H9 (cell line): ENCODE data around the gene SEMA3F. TPM values are rescaled to one million over a fixed set of nuclear protein-coding genes. Genes with fewer than 3 reads are reported as not detected.

Experiments used
- DNase-seq: peaks from one replicate; pipeline ENCODE4 v3.0.0-alpha.2; 2017
- H2AFZ ChIP-seq: one replicate; pipeline ENCODE4 v1.6.1; 2013; ENCODE audit warnings: mild to moderate bottlenecking, low read length, control low read depth, moderate library complexity
- H2AK5ac ChIP-seq: 2 replicates; pipeline ENCODE4 v1.6.1; 2013; ENCODE audit warnings: low read length, control low read depth, mixed read lengths; ENCODE audit not compliant: insufficient read length
- H2BK120ac ChIP-seq: one replicate; pipeline ENCODE4 v1.6.1; 2013; ENCODE audit warnings: low read depth, mild to moderate bottlenecking, low read length, control low read depth, inconsistent platforms; ENCODE audit not compliant: poor library complexity, severe bottlenecking
- H2BK12ac ChIP-seq: 2 replicates; pipeline ENCODE4 v1.6.1; 2013; ENCODE audit warnings: low read length, control low read depth, mixed read lengths, low read depth; ENCODE audit not compliant: insufficient read length
- H2BK15ac ChIP-seq: 2 replicates; pipeline ENCODE4 v1.6.1; 2013; ENCODE audit warnings: low read depth, low read length, control low read depth
- H2BK20ac ChIP-seq: one replicate; pipeline ENCODE4 v1.6.1; 2013; ENCODE audit warnings: low read depth, mild to moderate bottlenecking, low read length, control low read depth, inconsistent platforms; ENCODE audit not compliant: poor library complexity, severe bottlenecking
- H2BK5ac ChIP-seq: 2 replicates; pipeline ENCODE4 v1.6.1; 2013; ENCODE audit warnings: low read length, control low read depth, mixed read lengths; ENCODE audit not compliant: insufficient read length
- H3K14ac ChIP-seq: 2 replicates; pipeline ENCODE4 v1.6.1; 2013; ENCODE audit warnings: low read length, control low read depth; ENCODE audit not compliant: insufficient read depth
- H3K18ac ChIP-seq: 2 replicates; pipeline ENCODE4 v1.6.1; 2013; ENCODE audit warnings: low read depth, mild to moderate bottlenecking, mixed read lengths, low read length, control low read depth; ENCODE audit not compliant: insufficient read length
- H3K23ac ChIP-seq: 2 replicates; pipeline ENCODE4 v1.6.1; 2013; ENCODE audit warnings: low read length, control low read depth, mixed read lengths, low read depth; ENCODE audit not compliant: insufficient read length
- H3K23me2 ChIP-seq: 2 replicates; pipeline ENCODE4 v1.6.1; 2013; ENCODE audit warnings: low read depth, mild to moderate bottlenecking, mixed read lengths, low read length, control low read depth; ENCODE audit not compliant: insufficient read length, poor library complexity, severe bottlenecking
- H3K27ac ChIP-seq: 2 replicates; pipeline ENCODE4 v1.5.1; 2013; ENCODE audit warnings: low read length, control low read depth, mixed read lengths, low read depth; ENCODE audit not compliant: insufficient read length
- H3K27me3 ChIP-seq: 2 replicates; pipeline ENCODE4 v1.6.1; 2013; ENCODE audit warnings: low read length, control low read depth, inconsistent platforms; ENCODE audit not compliant: insufficient read depth
- H3K4ac ChIP-seq: 2 replicates; pipeline ENCODE4 v1.6.1; 2013; ENCODE audit warnings: low read depth, mild to moderate bottlenecking, control low read depth, inconsistent platforms, low read length, moderate library complexity
- H3K4me1 ChIP-seq: 2 replicates; pipeline ENCODE4 v1.6.1; 2013; ENCODE audit warnings: low read length, control low read depth, inconsistent platforms; ENCODE audit not compliant: insufficient read depth
- H3K4me2 ChIP-seq: 2 replicates; pipeline ENCODE4 v1.6.1; 2013; ENCODE audit warnings: low read length, control low read depth, mixed read lengths; ENCODE audit not compliant: insufficient read length, insufficient read depth
- H3K56ac ChIP-seq: 2 replicates; pipeline ENCODE4 v1.6.1; 2013; ENCODE audit warnings: low read depth, mild to moderate bottlenecking, mixed read lengths, low read length, control low read depth; ENCODE audit not compliant: insufficient read length
- H3K79me1 ChIP-seq: 2 replicates; pipeline ENCODE4 v1.6.1; 2013; ENCODE audit warnings: low read depth, mild to moderate bottlenecking, moderate library complexity, low read length, control low read depth, inconsistent platforms; ENCODE audit not compliant: insufficient read depth, poor library complexity, severe bottlenecking
- H3K79me2 ChIP-seq: 2 replicates; pipeline ENCODE4 v1.6.1; 2013; ENCODE audit warnings: low read length, control low read depth, inconsistent platforms; ENCODE audit not compliant: insufficient read depth
- H3K9ac ChIP-seq: 2 replicates; pipeline ENCODE4 v1.6.1; 2013; ENCODE audit warnings: low read length, control low read depth, mixed read lengths; ENCODE audit not compliant: insufficient read length; ENCODE audit errors: extremely low read depth
- H3K9me3 ChIP-seq: one replicate; pipeline ENCODE4 v1.6.1; 2013; ENCODE audit warnings: low read depth, low read length, inconsistent platforms; ENCODE audit not compliant: control insufficient read depth
- H3T11ph ChIP-seq: one replicate; pipeline ENCODE4 v1.6.1; 2013; ENCODE audit warnings: mild to moderate bottlenecking, low read length, control low read depth, inconsistent platforms
- H4K20me1 ChIP-seq: one replicate; pipeline ENCODE4 v1.6.1; 2013; ENCODE audit not compliant: control insufficient read depth, insufficient read length, insufficient read depth
- H4K5ac ChIP-seq: 2 replicates; pipeline ENCODE4 v1.6.1; 2013; ENCODE audit warnings: low read depth, mild to moderate bottlenecking, mixed read lengths, low read length, control low read depth; ENCODE audit not compliant: insufficient read length
- H4K8ac ChIP-seq: replicated peaks from 2 replicates; pipeline ENCODE4 v1.6.1; 2013; ENCODE audit warnings: low read length, control low read depth, mixed read lengths, low read depth; ENCODE audit not compliant: insufficient read length
- H4K91ac ChIP-seq: 2 replicates; pipeline ENCODE4 v1.6.1; 2013; ENCODE audit warnings: low read depth, mild to moderate bottlenecking, moderate library complexity, mixed read lengths, low read length, control low read depth; ENCODE audit not compliant: insufficient read length
- H3K27ac Mint-ChIP-seq, 3 experiments: 2 replicates in 2 of 3; 3 replicates in 1 of 3; pipeline ENCODE4 v1.8.0; 2020 to 2021; ENCODE audit warnings: mixed read lengths in 3 of 3, mild to moderate bottlenecking in 1 of 3, moderate library complexity in 1 of 3
- H3K27me3 Mint-ChIP-seq: 2 replicates; pipeline ENCODE4 v1.8.0; 2021; ENCODE audit warnings: low read depth, mild to moderate bottlenecking, moderate library complexity, mixed read lengths
- H3K36me3 Mint-ChIP-seq, 3 experiments: 2 replicates in 2 of 3; 3 replicates in 1 of 3; pipeline ENCODE4 v1.8.0; 2020 to 2021; ENCODE audit warnings: low read depth in 3 of 3, mixed read lengths in 3 of 3; ENCODE audit not compliant: insufficient read depth in 1 of 3
- H3K4me1 Mint-ChIP-seq, 2 experiments: 2 replicates each; pipeline ENCODE4 v1.8.0; 2020; ENCODE audit warnings: mixed read lengths in 2 of 2
- H3K4me3 Mint-ChIP-seq, 2 experiments: 2 replicates in 1 of 2; 3 replicates in 1 of 2; pipeline ENCODE4 v1.8.0; 2020 to 2021; ENCODE audit warnings: mild to moderate bottlenecking in 2 of 2, mixed read lengths in 2 of 2, moderate library complexity in 1 of 2
- H3K9me3 Mint-ChIP-seq, 2 experiments: 2 replicates in 1 of 2; 3 replicates in 1 of 2; pipeline ENCODE4 v1.8.0; 2020; ENCODE audit warnings: mild to moderate bottlenecking in 2 of 2, mixed read lengths in 2 of 2, moderate library complexity in 1 of 2
- WGBS: extraction: QIAGEN DNeasy Blood & Tissue Kit; methylation state at CpG from one replicate; pipeline ENCODE4 v1.1.7; 2013; ENCODE audit warnings: missing lambda C conversion rate, low lambda C conversion rate, mixed read lengths; ENCODE audit not compliant: insufficient read length; ENCODE audit errors: extremely low coverage; 5-methylcytosine and 5-hydroxymethylcytosine counted together
- total RNA-seq: library from RNA; stranded (reverse); gene quantifications from 2 replicates; pipeline ENCODE4 v1.2.1, GENCODE V29; 2021
- TF ChIP-seq, protein P1 (sequence below): fragments of 200-600 bp; sonication (generic); conservative IDR thresholded peaks from 3 replicates; pipeline ENCODE4 v1.8.0; 2021; ENCODE audit warnings: antibody characterized with exemption, mild to moderate bottlenecking

SEMA3F gene
- total RNA-seq, 1 experiment from 2014 or later = 14.3 TPM

DNA sequence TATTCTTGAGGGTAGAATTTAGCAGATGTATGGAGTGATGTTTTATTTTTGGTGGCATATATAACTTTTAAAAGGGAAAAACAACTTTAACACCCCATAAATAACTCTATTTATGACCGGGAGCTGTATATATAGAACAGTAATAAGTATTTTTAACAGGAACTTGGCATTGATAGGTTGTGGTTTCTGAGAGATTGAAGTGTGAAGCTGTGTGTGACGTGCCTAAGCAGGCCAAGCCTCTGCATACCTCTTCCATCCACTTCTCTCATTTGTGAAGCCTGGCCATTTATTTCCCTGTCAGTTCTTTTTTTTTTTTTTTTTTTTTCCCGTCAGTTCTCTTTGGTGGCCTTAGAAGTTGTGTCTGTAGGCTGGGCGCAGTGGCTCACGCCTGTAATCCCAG, 43.4 kb upstream of the SEMA3F start:
- no CpG with 5 or more reads among the region's 5 CpGs for WGBS
- Mint-ChIP-seq H3K4me3 (no peak overlapping the region), H3K27ac (peak overlapping the region in 1 of 3 experiments; percentile 53; a peak in 1 of 7 replicates), H3K4me1 (peaks cover 11 to 12% of the 10 kb centered on the region in 2 experiments), H3K27me3 (no peaks in the 10 kb centered on the region), H3K36me3 (peaks cover 66 to 97% (median 90%) of the 10 kb centered on the region in 3 experiments; a peak in 6 of 7 replicates), H3K9me3 (no peaks in the 10 kb centered on the region; a peak in 2 of 5 replicates)
- no peak overlapping the region for H3K56ac ChIP-seq
- H2AFZ ChIP-seq = no peak overlapping the region
- no peak overlapping the region for H2BK5ac ChIP-seq
- H2AK5ac ChIP-seq = no peak overlapping the region
- no peak overlapping the region for H2BK12ac ChIP-seq
- H3K27me3 ChIP-seq = no peaks in the 10 kb centered on the region
- no peak overlapping the region for H2BK20ac ChIP-seq
- no peak overlapping the region for H3K4ac ChIP-seq
- DNase-seq = no peak
- no peaks in the 10 kb centered on the region for H3K9me3 ChIP-seq
- H3K18ac ChIP-seq = no peak overlapping the region
- no peak overlapping the region for H3K27ac ChIP-seq
- no peak overlapping the region for H3K23ac ChIP-seq
- TF ChIP-seq, protein P1, sequence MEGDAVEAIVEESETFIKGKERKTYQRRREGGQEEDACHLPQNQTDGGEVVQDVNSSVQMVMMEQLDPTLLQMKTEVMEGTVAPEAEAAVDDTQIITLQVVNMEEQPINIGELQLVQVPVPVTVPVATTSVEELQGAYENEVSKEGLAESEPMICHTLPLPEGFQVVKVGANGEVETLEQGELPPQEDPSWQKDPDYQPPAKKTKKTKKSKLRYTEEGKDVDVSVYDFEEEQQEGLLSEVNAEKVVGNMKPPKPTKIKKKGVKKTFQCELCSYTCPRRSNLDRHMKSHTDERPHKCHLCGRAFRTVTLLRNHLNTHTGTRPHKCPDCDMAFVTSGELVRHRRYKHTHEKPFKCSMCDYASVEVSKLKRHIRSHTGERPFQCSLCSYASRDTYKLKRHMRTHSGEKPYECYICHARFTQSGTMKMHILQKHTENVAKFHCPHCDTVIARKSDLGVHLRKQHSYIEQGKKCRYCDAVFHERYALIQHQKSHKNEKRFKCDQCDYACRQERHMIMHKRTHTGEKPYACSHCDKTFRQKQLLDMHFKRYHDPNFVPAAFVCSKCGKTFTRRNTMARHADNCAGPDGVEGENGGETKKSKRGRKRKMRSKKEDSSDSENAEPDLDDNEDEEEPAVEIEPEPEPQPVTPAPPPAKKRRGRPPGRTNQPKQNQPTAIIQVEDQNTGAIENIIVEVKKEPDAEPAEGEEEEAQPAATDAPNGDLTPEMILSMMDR = no peak
- no peak overlapping the region for H4K5ac ChIP-seq
- H2BK120ac ChIP-seq = no peak overlapping the region
- no peaks in the 10 kb centered on the region for H3K79me2 ChIP-seq
- no peaks in the 10 kb centered on the region for H3K4me1 ChIP-seq
- H2BK15ac ChIP-seq = no peak overlapping the region
- no peak overlapping the region for H4K8ac ChIP-seq
- H3K14ac ChIP-seq = no peak overlapping the region
- H4K91ac ChIP-seq = no peak overlapping the region
- no peaks in the 10 kb centered on the region for H3K79me1 ChIP-seq
- no peak overlapping the region for H3K9ac ChIP-seq
- H3T11ph ChIP-seq = no peak overlapping the region
- H4K20me1 ChIP-seq = no peaks in the 10 kb centered on the region
- H3K23me2 ChIP-seq = no peaks in the 10 kb centered on the region
- no peak overlapping the region for H3K4me2 ChIP-seq
